Activated CD4-positive, alpha-beta T cell treated with anti-CD3 and anti-CD28 coated beads for 1 hour (primary cell): ENCODE results near the gene CSF2RB.

ENCODE experiments used
- DNase-seq: peaks from one replicate; pipeline ENCODE4 v3.0.0-alpha.2; 2020

The CSF2RB gene

GRCh38 chr22:36938886-36939285 lies 25.5 kb downstream of the CSF2RB start:
- DNase-seq: no peak

GRCh38 chr22:36940676-36941075 lies 27.2 kb downstream of the CSF2RB start:
- no peak for DNase-seq

GRCh38 chr22:36942556-36942955 lies 29.1 kb downstream of the CSF2RB start:
- DNase-seq: no peak

- no peak for DNase-seq
Observed at GRCh38 chr22:36946421-36947158, 33.2 kb downstream of the CSF2RB start.

GRCh38 chr22:36948273-36949225 lies 35.1 kb downstream of the CSF2RB start:
- no peak for DNase-seq

- no peak for DNase-seq
Observed at GRCh38 chr22:36950797-36951590, 37.6 kb downstream of the CSF2RB start.

- DNase-seq: no peak
Observed at GRCh38 chr22:36951746-36952145, 38.3 kb downstream of the CSF2RB start.

- DNase-seq: no peak
Observed at GRCh38 chr22:36953239-36954080, 40.0 kb downstream of the CSF2RB start.

GRCh38 chr22:36954251-36955014 lies 41.0 kb downstream of the CSF2RB start:
- no peak for DNase-seq

GRCh38 chr22:36955691-36956090 lies 42.3 kb downstream of the CSF2RB start:
- DNase-seq: no peak

GRCh38 chr22:36958366-36958765 lies 44.9 kb downstream of the CSF2RB start:
- no peak for DNase-seq

GRCh38 chr22:36961626-36962025 lies 48.2 kb downstream of the CSF2RB start:
- DNase-seq: no peak

- no peak for DNase-seq
Observed at GRCh38 chr22:36963302-36963701, 49.9 kb downstream of the CSF2RB start.

GRCh38 chr22:36964106-36964505 lies 50.7 kb downstream of the CSF2RB start:
- no peak for DNase-seq

GRCh38 chr22:36965696-36966095 lies 52.3 kb downstream of the CSF2RB start:
- DNase-seq: no peak

GRCh38 chr22:36966851-36967540 lies 53.6 kb downstream of the CSF2RB start:
- DNase-seq: no peak

GRCh38 chr22:36968249-36968964 lies 55.0 kb downstream of the CSF2RB start:
- no peak for DNase-seq

GRCh38 chr22:36971341-36972125 lies 58.1 kb downstream of the CSF2RB start:
- no peak for DNase-seq

GRCh38 chr22:36976606-36977005 lies 63.2 kb downstream of the CSF2RB start:
- DNase-seq: no peak
